Measurements from ENCODE around the gene SERPINB8. TPM values are rescaled to one million over a fixed set of nuclear protein-coding genes. Genes with fewer than 3 reads are reported as not detected.

Gene SERPINB8
- total RNA-seq, 1 donor from 2014 or later = 4.2 TPM

- Mint-ChIP-seq H3K9me3 (ENCODE audit: unreplicated experiment) (no peaks in the 10 kb centered on the region), H3K4me1 (ENCODE audit: low read depth, unreplicated experiment) (no peaks in the 10 kb centered on the region), H3K27me3 (ENCODE audit: unreplicated experiment) (peaks cover 2% of the 10 kb centered on the region), H3K36me3 (ENCODE audit: unreplicated experiment) (no peaks in the 10 kb centered on the region), H3K27ac (ENCODE audit: unreplicated experiment) (no peak overlapping the region), H3K4me3 (ENCODE audit: unreplicated experiment) (no peak overlapping the region)
- no peak for DNase-seq
- no peak for TF ChIP-seq CTCF (IDR thresholded peaks at IDR 0.05; ENCODE audit: partially characterized antibody, unreplicated experiment)
Observed at GRCh38 chr18:63947051-63947790, 22.7 kb upstream of the SERPINB8 start.

GRCh38 chr18:63949068-63949737 is 20.7 kb upstream of the SERPINB8 start, which contains the start of gene HMSD:
HMSD (plus strand) TSS chr18:63949301; CDS start chr18:63953456, 4,155 bp downstream.
- no peaks in the 10 kb centered on the region for H3K4me1 Mint-ChIP-seq (ENCODE audit: low read depth, unreplicated experiment)
- no peaks in the 10 kb centered on the region for H3K9me3 Mint-ChIP-seq (ENCODE audit: unreplicated experiment)
- TF ChIP-seq CTCF (IDR thresholded peaks at IDR 0.05; ENCODE audit: partially characterized antibody, unreplicated experiment) = no peak
- peak within 1 kb of the TSS; percentile 72 for H3K4me3 Mint-ChIP-seq (ENCODE audit: unreplicated experiment)
- DNase-seq = peak; percentile 70
- no peaks in the 10 kb centered on the region for H3K27me3 Mint-ChIP-seq (ENCODE audit: unreplicated experiment)
- H3K27ac Mint-ChIP-seq (ENCODE audit: unreplicated experiment) = no peak within 1 kb of the TSS
- no peaks in the 10 kb centered on the region for H3K36me3 Mint-ChIP-seq (ENCODE audit: unreplicated experiment)

GRCh38 chr18:63951302-63951705 is 18.6 kb upstream of the SERPINB8 start:
- H3K9me3 Mint-ChIP-seq (ENCODE audit: unreplicated experiment) = no peaks in the 10 kb centered on the region
- peak; percentile 24 for TF ChIP-seq CTCF (IDR thresholded peaks at IDR 0.05; ENCODE audit: partially characterized antibody, unreplicated experiment)
- no peak overlapping the region for H3K4me3 Mint-ChIP-seq (ENCODE audit: unreplicated experiment)
- H3K36me3 Mint-ChIP-seq (ENCODE audit: unreplicated experiment) = no peaks in the 10 kb centered on the region
- H3K27me3 Mint-ChIP-seq (ENCODE audit: unreplicated experiment) = no peaks in the 10 kb centered on the region
- DNase-seq = no peak
- no peak overlapping the region for H3K27ac Mint-ChIP-seq (ENCODE audit: unreplicated experiment)
- H3K4me1 Mint-ChIP-seq (ENCODE audit: low read depth, unreplicated experiment) = no peaks in the 10 kb centered on the region

GRCh38 chr18:63953811-63954210 is 16.1 kb upstream of the SERPINB8 start:
- H3K27ac Mint-ChIP-seq (ENCODE audit: unreplicated experiment) = no peak overlapping the region
- no peaks in the 10 kb centered on the region for H3K36me3 Mint-ChIP-seq (ENCODE audit: unreplicated experiment)
- H3K4me1 Mint-ChIP-seq (ENCODE audit: low read depth, unreplicated experiment) = no peaks in the 10 kb centered on the region
- no peak overlapping the region for H3K4me3 Mint-ChIP-seq (ENCODE audit: unreplicated experiment)
- TF ChIP-seq CTCF (IDR thresholded peaks at IDR 0.05; ENCODE audit: partially characterized antibody, unreplicated experiment) = no peak
- no peak for DNase-seq
- no peaks in the 10 kb centered on the region for H3K27me3 Mint-ChIP-seq (ENCODE audit: unreplicated experiment)
- H3K9me3 Mint-ChIP-seq (ENCODE audit: unreplicated experiment) = no peaks in the 10 kb centered on the region

- no peak for DNase-seq
- no peaks in the 10 kb centered on the region for H3K36me3 Mint-ChIP-seq (ENCODE audit: unreplicated experiment)
- no peaks in the 10 kb centered on the region for H3K27me3 Mint-ChIP-seq (ENCODE audit: unreplicated experiment)
- TF ChIP-seq CTCF (IDR thresholded peaks at IDR 0.05; ENCODE audit: partially characterized antibody, unreplicated experiment) = no peak
- H3K27ac Mint-ChIP-seq (ENCODE audit: unreplicated experiment) = no peak overlapping the region
- H3K9me3 Mint-ChIP-seq (ENCODE audit: unreplicated experiment) = no peaks in the 10 kb centered on the region
- H3K4me3 Mint-ChIP-seq (ENCODE audit: unreplicated experiment) = no peak overlapping the region
- H3K4me1 Mint-ChIP-seq (ENCODE audit: low read depth, unreplicated experiment) = no peaks in the 10 kb centered on the region
Observed at GRCh38 chr18:63956755-63957154, 13.1 kb upstream of the SERPINB8 start.
